T-helper 1 cell treated with Interleukin-12 subunit alpha and Interleukin-12 subunit beta and Interleukin-4 antibody, amounts not matched to agents 30 μg/mL and 1 μg/mL, for 36 hours (primary cell): ENCODE data around the gene MYL10.

Experiments
- H3K27ac Mint-ChIP-seq: one replicate; pipeline ENCODE4 v1.8.0; 2021; ENCODE audit warnings: mild to moderate bottlenecking, mixed read lengths
- H3K27me3 Mint-ChIP-seq: one replicate; pipeline ENCODE4 v1.8.0; 2021; ENCODE audit warnings: low read depth, mixed read lengths
- H3K36me3 Mint-ChIP-seq: one replicate; pipeline ENCODE4 v1.8.0; 2021; ENCODE audit warnings: low read depth, mixed read lengths
- H3K4me1 Mint-ChIP-seq: one replicate; pipeline ENCODE4 v1.8.0; 2021; ENCODE audit warnings: low read depth, mixed read lengths
- H3K4me3 Mint-ChIP-seq: one replicate; pipeline ENCODE4 v1.8.0; 2021; ENCODE audit warnings: mild to moderate bottlenecking, moderate library complexity, mixed read lengths
- H3K9me3 Mint-ChIP-seq: one replicate; pipeline ENCODE4 v1.8.0; 2021; ENCODE audit warnings: mixed read lengths

The MYL10 gene

GRCh38 chr7:101602082-101602481, 27.0 kb downstream of the MYL10 start:
- H3K27ac Mint-ChIP-seq: no peak overlapping the region
- H3K9me3 Mint-ChIP-seq: no peaks in the 10 kb centered on the region
- no peaks in the 10 kb centered on the region for H3K4me1 Mint-ChIP-seq

GRCh38 chr7:101599787-101600186, 29.3 kb downstream of the MYL10 start:
- no peaks in the 10 kb centered on the region for H3K36me3 Mint-ChIP-seq
- H3K4me1 Mint-ChIP-seq: no peaks in the 10 kb centered on the region
- no peaks in the 10 kb centered on the region for H3K27me3 Mint-ChIP-seq

More at GRCh38 chr7:101602082-101602481, 27.0 kb downstream of the MYL10 start:
- H3K27me3 Mint-ChIP-seq: no peaks in the 10 kb centered on the region
- no peaks in the 10 kb centered on the region for H3K36me3 Mint-ChIP-seq
- H3K4me3 Mint-ChIP-seq: no peak overlapping the region

GRCh38 chr7:101598986-101599771, 29.9 kb downstream of the MYL10 start:
- Mint-ChIP-seq H3K4me1 (no peaks in the 10 kb centered on the region), H3K9me3 (no peaks in the 10 kb centered on the region), H3K27ac (no peak overlapping the region), H3K27me3 (no peaks in the 10 kb centered on the region), H3K36me3 (no peaks in the 10 kb centered on the region), H3K4me3 (no peak overlapping the region)

More at GRCh38 chr7:101599787-101600186, 29.3 kb downstream of the MYL10 start:
- Mint-ChIP-seq H3K4me3 (no peak overlapping the region), H3K27ac (no peak overlapping the region), H3K9me3 (no peaks in the 10 kb centered on the region)

- no peaks in the 10 kb centered on the region for H3K36me3 Mint-ChIP-seq
- no peak overlapping the region for H3K27ac Mint-ChIP-seq
- H3K4me1 Mint-ChIP-seq: no peaks in the 10 kb centered on the region
- H3K27me3 Mint-ChIP-seq: no peaks in the 10 kb centered on the region
- no peak overlapping the region for H3K4me3 Mint-ChIP-seq
- no peaks in the 10 kb centered on the region for H3K9me3 Mint-ChIP-seq
These were observed 30.6 kb downstream of the MYL10 start for GRCh38 chr7:101598422-101598985.

GRCh38 chr7:101597941-101598340, 31.2 kb downstream of the MYL10 start:
- no peaks in the 10 kb centered on the region for H3K4me1 Mint-ChIP-seq
- H3K36me3 Mint-ChIP-seq: no peaks in the 10 kb centered on the region
- H3K27ac Mint-ChIP-seq: no peak overlapping the region
- no peak overlapping the region for H3K4me3 Mint-ChIP-seq
- H3K9me3 Mint-ChIP-seq: no peaks in the 10 kb centered on the region
- H3K27me3 Mint-ChIP-seq: no peaks in the 10 kb centered on the region

- Mint-ChIP-seq H3K36me3 (no peaks in the 10 kb centered on the region), H3K9me3 (no peaks in the 10 kb centered on the region), H3K27me3 (no peaks in the 10 kb centered on the region), H3K4me1 (no peaks in the 10 kb centered on the region), H3K27ac (no peak overlapping the region), H3K4me3 (no peak overlapping the region)
These were observed 32.2 kb downstream of the MYL10 start for GRCh38 chr7:101596898-101597297.

- Mint-ChIP-seq H3K36me3 (no peaks in the 10 kb centered on the region), H3K4me1 (no peaks in the 10 kb centered on the region), H3K27me3 (no peaks in the 10 kb centered on the region), H3K27ac (no peak overlapping the region), H3K9me3 (no peaks in the 10 kb centered on the region), H3K4me3 (no peak overlapping the region)
These were observed 33.1 kb downstream of the MYL10 start for GRCh38 chr7:101595766-101596537.

- no peak overlapping the region for H3K27ac Mint-ChIP-seq
- H3K27me3 Mint-ChIP-seq: no peaks in the 10 kb centered on the region
- no peaks in the 10 kb centered on the region for H3K9me3 Mint-ChIP-seq
- no peaks in the 10 kb centered on the region for H3K4me1 Mint-ChIP-seq
- no peaks in the 10 kb centered on the region for H3K36me3 Mint-ChIP-seq
- no peak overlapping the region for H3K4me3 Mint-ChIP-seq
These were observed 33.9 kb downstream of the MYL10 start for GRCh38 chr7:101595246-101595645.

- no peaks in the 10 kb centered on the region for H3K27me3 Mint-ChIP-seq
- H3K9me3 Mint-ChIP-seq: no peaks in the 10 kb centered on the region
- no peaks in the 10 kb centered on the region for H3K36me3 Mint-ChIP-seq
- no peaks in the 10 kb centered on the region for H3K4me1 Mint-ChIP-seq
- H3K4me3 Mint-ChIP-seq: no peak overlapping the region
- H3K27ac Mint-ChIP-seq: no peak overlapping the region
These were observed 34.3 kb downstream of the MYL10 start for GRCh38 chr7:101594790-101595189.

- no peaks in the 10 kb centered on the region for H3K36me3 Mint-ChIP-seq
- H3K4me1 Mint-ChIP-seq: no peaks in the 10 kb centered on the region
- no peaks in the 10 kb centered on the region for H3K9me3 Mint-ChIP-seq
- H3K4me3 Mint-ChIP-seq: no peak overlapping the region
- no peak overlapping the region for H3K27ac Mint-ChIP-seq
- no peaks in the 10 kb centered on the region for H3K27me3 Mint-ChIP-seq
These were observed 35.5 kb downstream of the MYL10 start for GRCh38 chr7:101593556-101593955.

- Mint-ChIP-seq H3K4me1 (no peaks in the 10 kb centered on the region), H3K27ac (no peak overlapping the region), H3K36me3 (no peaks in the 10 kb centered on the region), H3K27me3 (no peaks in the 10 kb centered on the region), H3K9me3 (no peaks in the 10 kb centered on the region), H3K4me3 (no peak overlapping the region)
These were observed 37.6 kb downstream of the MYL10 start for GRCh38 chr7:101591504-101591903.

GRCh38 chr7:101590663-101591435, 38.2 kb downstream of the MYL10 start:
- no peaks in the 10 kb centered on the region for H3K9me3 Mint-ChIP-seq
- H3K4me1 Mint-ChIP-seq: no peaks in the 10 kb centered on the region
- no peaks in the 10 kb centered on the region for H3K27me3 Mint-ChIP-seq
- H3K27ac Mint-ChIP-seq: no peak overlapping the region
- H3K36me3 Mint-ChIP-seq: no peaks in the 10 kb centered on the region
- H3K4me3 Mint-ChIP-seq: no peak overlapping the region

- Mint-ChIP-seq H3K27me3 (no peaks in the 10 kb centered on the region), H3K4me3 (no peak overlapping the region), H3K4me1 (no peaks in the 10 kb centered on the region), H3K27ac (no peak overlapping the region), H3K9me3 (no peaks in the 10 kb centered on the region), H3K36me3 (no peaks in the 10 kb centered on the region)
These were observed 39.0 kb downstream of the MYL10 start for GRCh38 chr7:101589976-101590662.

GRCh38 chr7:101589052-101589451, 40.0 kb downstream of the MYL10 start:
- Mint-ChIP-seq H3K36me3 (no peaks in the 10 kb centered on the region), H3K9me3 (no peaks in the 10 kb centered on the region), H3K4me3 (no peak overlapping the region), H3K27ac (no peak overlapping the region), H3K4me1 (no peaks in the 10 kb centered on the region), H3K27me3 (no peaks in the 10 kb centered on the region)
